ENCODE measurements around the gene HOXD4.

HOXD4 gene

DNA sequence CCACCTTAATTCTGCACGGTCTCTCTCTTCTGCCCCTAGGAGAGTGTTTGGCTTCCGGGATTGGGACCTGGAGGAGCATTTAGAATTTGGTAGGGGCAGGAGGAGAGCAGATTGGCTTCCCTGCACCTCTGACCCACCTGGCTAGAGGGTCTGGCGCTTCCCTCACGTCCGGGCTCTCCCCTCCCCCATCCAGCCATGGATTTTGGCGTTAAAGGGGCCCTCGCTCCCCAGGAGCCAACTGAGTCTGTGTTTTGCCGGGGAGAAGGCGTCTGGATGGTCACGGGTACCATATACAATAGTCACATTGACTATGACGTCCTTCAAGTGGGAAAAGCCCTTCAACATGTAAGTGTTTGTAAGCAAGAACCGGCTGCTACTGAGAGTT lies 12.3 kb downstream of the HOXD4 start:
- TF ChIP-seq ZFX (IDR thresholded peaks at IDR 0.05; ENCODE audit: borderline replicate concordance), result no peak
- TF ChIP-seq, protein P1, sequence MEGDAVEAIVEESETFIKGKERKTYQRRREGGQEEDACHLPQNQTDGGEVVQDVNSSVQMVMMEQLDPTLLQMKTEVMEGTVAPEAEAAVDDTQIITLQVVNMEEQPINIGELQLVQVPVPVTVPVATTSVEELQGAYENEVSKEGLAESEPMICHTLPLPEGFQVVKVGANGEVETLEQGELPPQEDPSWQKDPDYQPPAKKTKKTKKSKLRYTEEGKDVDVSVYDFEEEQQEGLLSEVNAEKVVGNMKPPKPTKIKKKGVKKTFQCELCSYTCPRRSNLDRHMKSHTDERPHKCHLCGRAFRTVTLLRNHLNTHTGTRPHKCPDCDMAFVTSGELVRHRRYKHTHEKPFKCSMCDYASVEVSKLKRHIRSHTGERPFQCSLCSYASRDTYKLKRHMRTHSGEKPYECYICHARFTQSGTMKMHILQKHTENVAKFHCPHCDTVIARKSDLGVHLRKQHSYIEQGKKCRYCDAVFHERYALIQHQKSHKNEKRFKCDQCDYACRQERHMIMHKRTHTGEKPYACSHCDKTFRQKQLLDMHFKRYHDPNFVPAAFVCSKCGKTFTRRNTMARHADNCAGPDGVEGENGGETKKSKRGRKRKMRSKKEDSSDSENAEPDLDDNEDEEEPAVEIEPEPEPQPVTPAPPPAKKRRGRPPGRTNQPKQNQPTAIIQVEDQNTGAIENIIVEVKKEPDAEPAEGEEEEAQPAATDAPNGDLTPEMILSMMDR (IDR thresholded peaks at IDR 0.05), result no peak
- no peak overlapping the region for H3K27ac ChIP-seq

DNA sequence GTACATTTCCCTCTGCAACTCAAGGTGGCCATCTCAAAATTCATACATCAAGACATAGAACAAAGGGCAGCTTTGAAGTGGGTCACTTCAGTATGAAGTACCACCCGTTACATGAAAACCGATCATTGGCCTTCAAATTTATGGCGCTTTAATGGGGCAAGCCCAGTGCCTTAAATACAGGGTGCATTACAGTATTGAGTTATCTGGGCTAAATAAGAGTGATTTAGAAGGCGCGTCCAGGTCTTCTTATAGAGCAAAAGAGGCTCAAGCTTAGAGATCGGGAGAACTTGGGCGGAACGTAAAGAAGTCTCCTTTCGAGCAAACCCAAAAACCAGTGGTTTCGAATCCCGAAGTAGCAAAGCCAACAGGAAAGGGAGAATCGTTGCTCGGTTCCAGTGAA lies 12.9 kb downstream of the HOXD4 start:
- TF ChIP-seq ZFX (IDR thresholded peaks at IDR 0.05; ENCODE audit: borderline replicate concordance), result no peak
- TF ChIP-seq, protein P1 (IDR thresholded peaks at IDR 0.05), result no peak
- no peak overlapping the region for H3K27ac ChIP-seq

DNA sequence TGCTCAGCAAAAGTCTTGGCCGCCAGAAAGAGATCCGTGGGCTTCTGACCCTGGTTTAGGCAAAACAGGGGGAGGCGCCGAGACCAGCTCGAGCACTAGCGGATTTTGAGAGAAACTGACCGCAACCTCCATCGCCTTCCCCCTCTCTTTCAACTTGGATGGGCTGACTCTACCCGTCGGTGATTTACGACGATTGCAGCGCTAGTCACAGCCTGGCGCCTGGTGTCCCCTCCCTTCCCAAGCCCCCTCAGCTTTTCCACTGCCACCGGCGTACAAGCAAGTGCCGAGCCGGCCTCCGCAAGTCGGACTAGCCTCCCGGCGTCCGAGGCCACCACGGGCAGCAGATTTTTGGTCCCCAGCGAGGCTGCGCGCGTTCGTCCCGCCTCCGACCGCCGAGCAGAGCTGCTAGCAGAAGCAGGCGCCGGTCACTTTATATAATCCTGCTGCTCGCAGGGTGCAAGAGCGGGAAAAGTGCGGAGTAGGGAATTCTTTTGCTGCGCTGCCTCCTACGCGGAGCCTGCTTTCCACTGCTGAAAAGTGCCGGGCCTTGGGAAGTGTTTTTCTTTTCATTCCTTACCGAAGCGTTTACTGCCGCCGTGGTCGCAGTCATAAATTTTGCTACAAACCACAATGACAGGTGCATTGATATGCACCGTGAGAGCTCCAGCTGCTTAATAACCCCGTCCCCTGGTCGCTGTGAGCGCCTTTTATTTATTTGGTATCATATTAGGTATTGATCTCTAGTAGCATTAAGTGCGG lies 13.4 kb downstream of the HOXD4 start:
- no peak overlapping the region for H3K27ac ChIP-seq
- TF ChIP-seq ZFX (IDR thresholded peaks at IDR 0.05; ENCODE audit: borderline replicate concordance), result no peak
- TF ChIP-seq, protein P1 (IDR thresholded peaks at IDR 0.05), result no peak

DNA sequence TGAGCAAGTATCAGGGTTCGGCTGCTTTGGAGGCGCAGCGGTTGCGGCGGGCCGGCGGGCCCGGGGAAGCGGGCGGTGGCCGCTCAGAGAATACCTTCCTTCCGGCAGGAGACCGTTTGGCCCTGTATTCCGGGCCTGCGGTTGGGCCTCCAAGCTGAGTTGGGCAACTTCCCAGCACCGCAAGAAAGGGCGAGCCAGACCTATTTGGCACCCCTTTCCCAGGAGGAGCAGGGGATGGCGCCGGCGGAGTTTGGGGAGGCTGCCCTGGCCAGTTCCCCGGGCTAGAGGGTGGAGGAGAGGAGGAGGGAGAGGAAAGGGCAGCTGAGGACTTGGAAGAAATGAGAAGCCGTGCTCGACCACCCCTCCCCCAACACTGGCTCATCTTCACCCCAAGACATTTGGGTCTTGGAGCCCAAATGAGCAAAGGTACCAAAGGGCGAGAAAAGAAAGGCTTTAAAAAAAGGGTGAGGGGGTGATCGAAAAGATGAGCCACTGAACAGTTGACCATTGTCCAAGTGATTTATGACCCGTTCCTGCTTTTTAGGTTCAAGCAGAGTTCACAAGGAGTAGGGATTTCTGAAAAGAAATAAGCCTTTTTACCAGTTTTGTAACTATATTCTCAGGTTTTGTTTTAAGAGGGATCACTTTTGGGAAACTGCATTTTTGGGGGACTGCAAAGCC lies 14.2 kb downstream of the HOXD4 start:
- no peak for TF ChIP-seq ZFX (IDR thresholded peaks at IDR 0.05; ENCODE audit: borderline replicate concordance)
- TF ChIP-seq, protein P1 (IDR thresholded peaks at IDR 0.05), result no peak
- H3K27ac ChIP-seq, result no peak overlapping the region

DNA sequence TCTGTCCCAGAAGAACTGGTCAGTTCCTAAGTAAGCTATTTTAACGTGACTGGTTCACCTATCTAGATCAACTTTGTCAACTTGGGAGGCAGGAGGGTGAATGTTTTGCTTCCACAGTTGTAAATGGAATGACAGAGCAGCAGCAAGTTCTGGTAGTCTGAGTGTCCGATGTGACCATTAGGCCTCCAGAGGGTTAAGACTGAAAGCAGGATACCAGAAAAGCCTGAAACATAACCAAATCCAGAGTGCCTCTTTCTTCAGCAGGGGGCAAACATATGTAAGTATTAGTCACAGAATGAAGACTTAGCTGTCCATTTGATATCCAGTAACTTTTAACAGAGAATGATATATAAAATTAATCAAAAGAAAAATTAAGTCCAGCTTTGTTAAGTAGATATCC lies 14.9 kb downstream of the HOXD4 start:
- H3K27ac ChIP-seq, result no peak overlapping the region
- TF ChIP-seq, protein P1 (IDR thresholded peaks at IDR 0.05), result no peak
- TF ChIP-seq ZFX (IDR thresholded peaks at IDR 0.05; ENCODE audit: borderline replicate concordance), result no peak

DNA sequence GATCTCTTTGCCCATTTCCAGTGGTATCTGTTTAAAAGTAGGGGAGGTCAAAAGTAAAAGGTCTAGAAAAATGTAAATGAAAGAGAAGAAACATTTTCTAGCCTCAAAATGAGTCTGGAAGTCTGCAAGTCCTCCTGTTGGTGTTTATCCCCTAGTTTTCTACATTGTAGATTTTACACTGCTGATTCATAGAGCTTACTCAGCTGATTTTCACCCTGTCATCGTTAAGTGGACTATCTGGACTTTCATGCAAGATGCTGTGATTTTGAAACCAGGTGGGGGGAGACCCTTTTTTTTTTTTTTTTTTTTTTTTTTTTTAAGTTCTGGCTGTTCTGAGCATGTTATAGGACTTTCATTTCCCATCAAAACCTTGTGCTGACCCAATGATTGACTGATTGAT lies 16.0 kb downstream of the HOXD4 start:
- H3K27ac ChIP-seq, result no peak overlapping the region
- no peak for TF ChIP-seq ZFX (IDR thresholded peaks at IDR 0.05; ENCODE audit: borderline replicate concordance)
- TF ChIP-seq, protein P1 (IDR thresholded peaks at IDR 0.05), result no peak

DNA sequence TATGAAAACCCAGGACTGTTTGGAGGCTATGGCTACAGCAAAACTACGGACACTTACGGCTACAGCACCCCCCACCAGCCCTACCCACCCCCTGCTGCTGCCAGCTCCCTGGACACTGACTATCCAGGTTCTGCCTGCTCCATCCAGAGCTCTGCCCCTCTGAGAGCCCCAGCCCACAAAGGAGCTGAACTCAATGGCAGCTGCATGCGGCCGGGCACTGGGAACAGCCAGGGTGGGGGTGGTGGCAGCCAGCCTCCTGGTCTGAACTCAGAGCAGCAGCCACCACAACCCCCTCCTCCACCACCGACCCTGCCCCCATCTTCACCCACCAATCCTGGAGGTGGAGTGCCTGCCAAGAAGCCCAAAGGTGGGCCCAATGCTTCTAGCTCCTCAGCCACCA lies 17.8 kb downstream of the HOXD4 start:
- no peak for TF ChIP-seq ZFX (IDR thresholded peaks at IDR 0.05; ENCODE audit: borderline replicate concordance)
- TF ChIP-seq, protein P1 (IDR thresholded peaks at IDR 0.05), result no peak
- no peak overlapping the region for H3K27ac ChIP-seq
